ENCODE measurements around the gene RFC2. TPM values are rescaled to one million over a fixed set of nuclear protein-coding genes. Genes with fewer than 3 reads are reported as not detected.
A peak's percentile ranks its signal among the peaks of the same experiment; 100 is the strongest.

RFC2 gene
- total and polyA plus RNA-seq, 2 of the 8 experiments (the other 6 are each of a cell fraction or from before 2014, with no cell fraction given), result 52.9 to 85.4 TPM

- H3K4ac ChIP-seq (replicated peaks; ENCODE audit: insufficient read length, low read depth, low read length), result no peak overlapping the region
Measured at GRCh38 chr7:74197449-74198124, 56.6 kb downstream of the RFC2 start.

More at GRCh38 chr7:74197449-74198124, 56.6 kb downstream of the RFC2 start:
- Histone ChIP-seq H2BK20ac (ENCODE audit: low read length) (no peak overlapping the region), H2BK120ac (replicated peaks; ENCODE audit: low read depth, low read length) (no peak overlapping the region), H2AK5ac (ENCODE audit: low read depth, low read length) (no peak overlapping the region), H3K9ac (replicated peaks in 1 of 4; ENCODE audit: extremely low read depth in 1 of 4, low read depth in 3 of 4, low read length in 3 of 4) (no peak overlapping the region), H3K4me2 (ENCODE audit: insufficient read depth in 1 of 2, low read depth in 2 of 2, low read length in 2 of 2) (no peak overlapping the region), H3K4me1 (replicated peaks in 1 of 4; ENCODE audit: control insufficient read depth in 3 of 4, insufficient read depth in 4 of 4, low read length in 3 of 4) (no peaks in the 10 kb centered on the region), H3K27ac (ENCODE audit: low read depth, low read length) (no peak overlapping the region), H2BK15ac (ENCODE audit: low read length) (no peak overlapping the region), H4K5ac (ENCODE audit: insufficient read length, low read depth, low read length) (no peak overlapping the region), H4K8ac (ENCODE audit: extremely low read depth, insufficient read depth, low read length) (no peak overlapping the region), H2AFZ (ENCODE audit: low read length) (no peak overlapping the region), H4K20me1 (replicated peaks in 1 of 2; ENCODE audit: control insufficient read depth in 1 of 2, insufficient read depth in 2 of 2, low read length in 2 of 2) (peaks cover 4 to 9% of the 10 kb centered on the region in 2 experiments), H3K36me3 (ENCODE audit: control insufficient read depth in 2 of 4, insufficient read depth in 4 of 4, low read length in 3 of 4) (peaks cover 23 to 38% (median 30%) of the 10 kb centered on the region in 4 experiments), H3K56ac (replicated peaks; ENCODE audit: insufficient read length, low read depth, low read length) (no peak overlapping the region), H3K79me2 (ENCODE audit: control insufficient read depth in 1 of 2, insufficient read depth in 2 of 2, low read length in 2 of 2) (no peaks in the 10 kb centered on the region), H2BK12ac (ENCODE audit: low read depth, low read length) (no peak overlapping the region), H3K9me3 (ENCODE audit: insufficient read depth in 2 of 2, low read depth in 1 of 2, low read length in 1 of 2) (no peaks in the 10 kb centered on the region), H3K4me3 (ENCODE audit: extremely low read depth in 1 of 4, insufficient read depth in 2 of 4, low read depth in 3 of 4, low read length in 4 of 4) (no peak overlapping the region), H3K27me3 (replicated peaks in 1 of 4; ENCODE audit: control insufficient read depth in 3 of 4, extremely low read depth in 1 of 4, insufficient read depth in 3 of 4, low read length in 3 of 4) (no peaks in the 10 kb centered on the region), H3K18ac (ENCODE audit: extremely low read depth, low read length) (no peak overlapping the region), H2BK5ac (ENCODE audit: low read depth, low read length) (no peak overlapping the region), H3K23me2 (ENCODE audit: low read depth, low read length) (no peaks in the 10 kb centered on the region), H4K91ac (replicated peaks; ENCODE audit: insufficient read length, low read length) (no peak overlapping the region), H3K14ac (ENCODE audit: insufficient read length) (no peak overlapping the region), H3K79me1 (ENCODE audit: low read depth, low read length) (peaks cover 3% of the 10 kb centered on the region; the same call in 1 of the 2 replicates), H3K23ac (ENCODE audit: insufficient read length) (no peak overlapping the region)
- peak; percentile 54; the same call in 1 of the 2 replicates for TF ChIP-seq POLR2AphosphoS5 (IDR thresholded peaks at IDR 0.05; ENCODE audit: low read depth, low read length)
- no peak for TF ChIP-seq USF2 (IDR thresholded peaks at IDR 0.05; ENCODE audit: low read length)
- TF ChIP-seq MAFK (IDR thresholded peaks at IDR 0.05; ENCODE audit: low read depth, low read length), result no peak
- no peak for FAIRE-seq
- POLR2A ChIA-PET (ENCODE audit: partially characterized antibody), result interaction anchor here (0.6 to 3.7 kb wide), 10 partner anchors 10 to 158 kb away, joined by 3 to 18 read pairs (median 4); no protein-coding TSS in a partner anchor
- CTCF ChIA-PET (ENCODE audit: partially characterized antibody), result interaction anchor here (1.1 to 3.0 kb wide), 4 partner anchors 9 to 208 kb away, joined by 4 to 11 read pairs (median 6); no protein-coding TSS in a partner anchor
- no peak for DNase-seq (ENCODE audit: low read depth in 1 of 2, low spot score in 2 of 2)
- 97% methylated on average over 9 of the region's 9 CpGs; no CpG with 5 or more reads in 1 of the 2 experiments for WGBS, 2 experiments (ENCODE audit: extremely low coverage in 1 of 2, insufficient coverage in 1 of 2, insufficient read length in 1 of 2, insufficient replicate concordance in 2 of 2, low coverage in 1 of 2, low lambda C conversion rate in 2 of 2, missing lambda C conversion rate in 1 of 2)

Measured in H1 (cell line).